Activated T-helper 2 cell treated with anti-CD3 and anti-CD28 coated beads, Interferon-gamma antibody, Interleukin-2, Interleukin-4, amounts not matched to agents 10 μg/mL and 5 μg/mL and 100 μg/mL, durations not matched to agents 14 hours and 24 hours and 36 hours (primary cell): Measurements from ENCODE around the gene DNAAF6. TPM values are rescaled to one million over a fixed set of nuclear protein-coding genes. Genes with fewer than 3 reads are reported as not detected.
A peak's percentile ranks its signal among the peaks of the same experiment; 100 is the strongest.
"Not testable (repeated sequence)": the region's sequence is repeated elsewhere in the genome, so short reads cannot be mapped to it uniquely, and the experiment has no call there.

Source experiments
- DNase-seq: peaks from one replicate; pipeline ENCODE4 v3.0.0; 2021; ENCODE audit warnings: low spot score
- H3K27ac Mint-ChIP-seq: one replicate; pipeline ENCODE4 v1.8.0; 2021; ENCODE audit warnings: mixed read lengths
- H3K27me3 Mint-ChIP-seq: one replicate; pipeline ENCODE4 v1.8.0; 2021; ENCODE audit warnings: low read depth, mixed read lengths
- H3K36me3 Mint-ChIP-seq: one replicate; pipeline ENCODE4 v1.8.0; 2021; ENCODE audit warnings: low read depth, mixed read lengths
- H3K4me1 Mint-ChIP-seq: one replicate; pipeline ENCODE4 v1.8.0; 2021; ENCODE audit warnings: low read depth, mixed read lengths
- H3K4me3 Mint-ChIP-seq: one replicate; pipeline ENCODE4 v1.8.0; 2021; ENCODE audit warnings: low read depth, mild to moderate bottlenecking, moderate library complexity, mixed read lengths
- H3K9me3 Mint-ChIP-seq: one replicate; pipeline ENCODE4 v1.8.0; 2021; ENCODE audit warnings: mixed read lengths
- intact Hi-C: fragments of 100-400 bp; cut with micrococcal nuclease; formaldehyde crosslinking; loops from one replicate; pipeline ENCODE4 v1.15.1; 2023
- total RNA-seq: library from RNA; stranded (reverse); gene quantifications from 2 replicates; pipeline ENCODE4 v1.2.3, GENCODE V29; 2022

Gene DNAAF6
- not detected in 2 replicates for total RNA-seq

GRCh38 chrX:107205770-107206696, at the start of gene DNAAF6, which contains the start of gene NUP62CL:
TSS of gene DNAAF6 (plus strand) at chrX:107206611. CDS start at chrX:107212876, 6,265 bp downstream.
TSS of gene NUP62CL (minus strand) at chrX:107206433. CDS start at chrX:107175146, 31,287 bp downstream.
- H3K9me3 Mint-ChIP-seq: no peaks in the 10 kb centered on the region
- H3K4me3 Mint-ChIP-seq: peak within 1 kb of the TSS; percentile 87
- peak; percentile 58 for DNase-seq
- peaks cover 6% of the 10 kb centered on the region for H3K4me1 Mint-ChIP-seq
- H3K27me3 Mint-ChIP-seq: no peaks in the 10 kb centered on the region
- peak within 1 kb of the TSS; percentile 17 for H3K27ac Mint-ChIP-seq
- intact Hi-C loops: no loop called here
- no peaks in the 10 kb centered on the region for H3K36me3 Mint-ChIP-seq

GRCh38 chrX:107157618-107158017, 48.8 kb upstream of the DNAAF6 start:
- H3K4me3 Mint-ChIP-seq, H3K4me1 Mint-ChIP-seq, H3K9me3 Mint-ChIP-seq, H3K36me3 Mint-ChIP-seq, DNase-seq, intact Hi-C loops, H3K27me3 Mint-ChIP-seq, H3K27ac Mint-ChIP-seq: not testable (repeated sequence)

GRCh38 chrX:107167163-107167921, 39.1 kb upstream of the DNAAF6 start:
- H3K36me3 Mint-ChIP-seq: no peaks in the 10 kb centered on the region
- intact Hi-C loops: no loop called here

GRCh38 chrX:107168257-107168656, 38.2 kb upstream of the DNAAF6 start:
- Mint-ChIP-seq H3K36me3 (no peaks in the 10 kb centered on the region), H3K27ac (no peak overlapping the region), H3K9me3 (no peaks in the 10 kb centered on the region), H3K27me3 (no peaks in the 10 kb centered on the region), H3K4me3 (no peak overlapping the region), H3K4me1 (no peaks in the 10 kb centered on the region)
- DNase-seq: no peak
- intact Hi-C loops: no loop called here

More at GRCh38 chrX:107167163-107167921, 39.1 kb upstream of the DNAAF6 start:
- no peak for DNase-seq
- Mint-ChIP-seq H3K27ac (no peak overlapping the region), H3K27me3 (no peaks in the 10 kb centered on the region), H3K4me1 (no peaks in the 10 kb centered on the region), H3K9me3 (no peaks in the 10 kb centered on the region), H3K4me3 (no peak overlapping the region)

GRCh38 chrX:107168712-107169111, 37.7 kb upstream of the DNAAF6 start:
- H3K4me1 Mint-ChIP-seq: no peaks in the 10 kb centered on the region
- no peak overlapping the region for H3K4me3 Mint-ChIP-seq
- H3K9me3 Mint-ChIP-seq: no peaks in the 10 kb centered on the region
- no peaks in the 10 kb centered on the region for H3K36me3 Mint-ChIP-seq
- H3K27ac Mint-ChIP-seq: no peak overlapping the region
- DNase-seq: no peak
- intact Hi-C loops: no loop called here
- no peaks in the 10 kb centered on the region for H3K27me3 Mint-ChIP-seq

GRCh38 chrX:107171369-107172102, 34.9 kb upstream of the DNAAF6 start:
- H3K27ac Mint-ChIP-seq: no peak overlapping the region

GRCh38 chrX:107197319-107197718, 9.1 kb upstream of the DNAAF6 start:
- Mint-ChIP-seq H3K27ac (no peak overlapping the region), H3K4me1 (no peaks in the 10 kb centered on the region), H3K4me3 (no peak overlapping the region), H3K27me3 (no peaks in the 10 kb centered on the region), H3K36me3 (no peaks in the 10 kb centered on the region), H3K9me3 (no peaks in the 10 kb centered on the region)
- intact Hi-C loops: no loop called here
- no peak for DNase-seq

More at GRCh38 chrX:107171369-107172102, 34.9 kb upstream of the DNAAF6 start:
- no peak for DNase-seq
- H3K36me3 Mint-ChIP-seq: no peaks in the 10 kb centered on the region
- intact Hi-C loops: no loop called here
- H3K9me3 Mint-ChIP-seq: no peaks in the 10 kb centered on the region
- H3K4me3 Mint-ChIP-seq: no peak overlapping the region
- H3K4me1 Mint-ChIP-seq: no peaks in the 10 kb centered on the region
- no peaks in the 10 kb centered on the region for H3K27me3 Mint-ChIP-seq

GRCh38 chrX:107198074-107198473, 8.3 kb upstream of the DNAAF6 start:
- H3K4me3 Mint-ChIP-seq, DNase-seq, H3K36me3 Mint-ChIP-seq, H3K4me1 Mint-ChIP-seq, H3K9me3 Mint-ChIP-seq, H3K27me3 Mint-ChIP-seq, intact Hi-C loops, H3K27ac Mint-ChIP-seq: not testable (repeated sequence)

GRCh38 chrX:107199491-107199890, 6.9 kb upstream of the DNAAF6 start:
- Mint-ChIP-seq H3K27ac (no peak overlapping the region), H3K27me3 (no peaks in the 10 kb centered on the region), H3K4me3 (no peak overlapping the region), H3K9me3 (no peaks in the 10 kb centered on the region), H3K4me1 (no peaks in the 10 kb centered on the region), H3K36me3 (no peaks in the 10 kb centered on the region)
- intact Hi-C loops: no loop called here
- no peak for DNase-seq

GRCh38 chrX:107204068-107204605, 2.3 kb upstream of the DNAAF6 start:
- DNase-seq: no peak
- intact Hi-C loops: no loop called here
- H3K27me3 Mint-ChIP-seq: no peaks in the 10 kb centered on the region
- H3K27ac Mint-ChIP-seq: no peak overlapping the region
- no peak overlapping the region for H3K4me3 Mint-ChIP-seq
- no peaks in the 10 kb centered on the region for H3K36me3 Mint-ChIP-seq
- peaks cover 6% of the 10 kb centered on the region for H3K4me1 Mint-ChIP-seq
- H3K9me3 Mint-ChIP-seq: no peaks in the 10 kb centered on the region

GRCh38 chrX:107206697-107207065, 270 bp downstream of the DNAAF6 start:
- DNase-seq: no peak
- no peaks in the 10 kb centered on the region for H3K9me3 Mint-ChIP-seq
- H3K27me3 Mint-ChIP-seq: no peaks in the 10 kb centered on the region
- peaks cover 6% of the 10 kb centered on the region for H3K4me1 Mint-ChIP-seq
- intact Hi-C loops: no loop called here
- H3K4me3 Mint-ChIP-seq: peak overlapping the region; percentile 87
- no peaks in the 10 kb centered on the region for H3K36me3 Mint-ChIP-seq
- H3K27ac Mint-ChIP-seq: no peak overlapping the region

GRCh38 chrX:107207089-107207488, 678 bp downstream of the DNAAF6 start:
- DNase-seq: no peak
- Mint-ChIP-seq H3K9me3 (no peaks in the 10 kb centered on the region), H3K27ac (no peak overlapping the region), H3K36me3 (no peaks in the 10 kb centered on the region), H3K4me1 (peaks cover 6% of the 10 kb centered on the region), H3K4me3 (no peak overlapping the region), H3K27me3 (no peaks in the 10 kb centered on the region)
- intact Hi-C loops: no loop called here
